ENCODE data around the gene LCN15. TPM values are rescaled to one million over a fixed set of nuclear protein-coding genes. Genes with fewer than 3 reads are reported as not detected.

LCN15 gene
- total and polyA plus RNA-seq, 2 of the 13 experiments (the other 11 are each of a cell fraction or from before 2014, with no cell fraction given), result 1.3 to 53.7 TPM

DNA sequence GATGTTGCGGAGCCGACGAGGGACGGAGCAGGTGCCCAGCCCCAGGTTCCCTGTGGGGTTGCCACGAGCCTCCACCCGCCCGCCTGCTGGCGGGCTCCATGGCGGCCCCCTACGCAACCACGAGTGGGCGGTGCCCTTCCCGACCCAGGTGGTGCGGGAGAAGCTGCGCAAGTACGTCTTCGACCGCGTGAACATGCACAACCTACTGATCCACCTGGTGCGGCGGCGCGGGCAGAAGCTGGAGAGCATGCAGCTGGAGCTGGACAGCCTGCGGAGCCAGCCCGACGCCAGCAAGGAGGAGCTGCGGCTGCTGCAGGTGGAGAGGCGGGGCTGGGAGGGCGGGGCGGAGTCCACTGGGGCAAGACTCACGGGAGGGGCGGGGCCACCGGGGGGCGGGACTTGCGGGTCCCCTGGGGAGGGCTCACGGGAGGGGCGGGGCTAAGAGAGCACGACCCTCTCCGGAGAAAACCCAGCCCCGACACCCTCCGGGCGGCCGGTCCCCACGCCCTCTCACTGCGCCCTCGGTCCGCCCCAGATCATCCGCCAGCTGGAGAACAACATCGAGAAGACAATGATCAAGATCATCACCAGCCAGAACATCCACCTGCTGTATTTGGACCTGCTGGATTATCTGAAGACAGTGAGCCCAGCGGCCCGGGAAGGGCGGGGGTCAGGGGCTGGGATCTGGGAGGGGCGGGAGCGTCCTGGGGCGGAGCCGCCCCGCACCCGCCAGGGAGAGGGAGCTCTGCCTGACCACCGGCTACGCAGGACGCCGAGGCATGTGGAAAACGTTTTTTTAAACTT is 35.7 kb upstream of the LCN15 start (continued):
- TF ChIP-seq ZNF124 (CRISPR knock-in tag; IDR thresholded peaks at IDR 0.05), result no peak
- no peak for TF ChIP-seq NONO (IDR thresholded peaks at IDR 0.05)
- TF ChIP-seq NONO (CRISPR knock-in tag; conservative IDR thresholded peaks at IDR 0.05), result no peak; the same call in 1 of the 2 replicates
- 0 out of 2 replicates have a peak, but pooled peaks have one; percentile 6 for TF ChIP-seq ZNF281 (CRISPR knock-in tag; IDR thresholded peaks at IDR 0.05; ENCODE audit: borderline replicate concordance)
- no peak for TF ChIP-seq ARNTL (CRISPR knock-in tag; IDR thresholded peaks at IDR 0.05)
- no peak for TF ChIP-seq SRF (IDR thresholded peaks at IDR 0.05; ENCODE audit: low read depth, low read length)
- 0 out of 2 replicates have a peak, but pooled peaks have one; percentile 33 for TF ChIP-seq ZNF232 (CRISPR knock-in tag; IDR thresholded peaks at IDR 0.05; ENCODE audit: borderline replicate concordance)
- TF ChIP-seq NCOA5 (CRISPR knock-in tag; IDR thresholded peaks at IDR 0.05), result no peak
- TF ChIP-seq HMG20A (CRISPR knock-in tag; IDR thresholded peaks at IDR 0.05; ENCODE audit: borderline replicate concordance), result no peak
- no peak for TF ChIP-seq GTF2F1 (IDR thresholded peaks at IDR 0.05; ENCODE audit: low read length)
- TF ChIP-seq, protein P1, sequence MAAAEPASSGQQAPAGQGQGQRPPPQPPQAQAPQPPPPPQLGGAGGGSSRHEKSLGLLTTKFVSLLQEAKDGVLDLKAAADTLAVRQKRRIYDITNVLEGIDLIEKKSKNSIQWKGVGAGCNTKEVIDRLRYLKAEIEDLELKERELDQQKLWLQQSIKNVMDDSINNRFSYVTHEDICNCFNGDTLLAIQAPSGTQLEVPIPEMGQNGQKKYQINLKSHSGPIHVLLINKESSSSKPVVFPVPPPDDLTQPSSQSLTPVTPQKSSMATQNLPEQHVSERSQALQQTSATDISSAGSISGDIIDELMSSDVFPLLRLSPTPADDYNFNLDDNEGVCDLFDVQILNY (CRISPR knock-in tag; conservative IDR thresholded peaks at IDR 0.05), result 0 out of 2 replicates have a peak, but pooled peaks have one; percentile 54
- TF ChIP-seq AHR (CRISPR knock-in tag; IDR thresholded peaks at IDR 0.05), result no peak
- TF ChIP-seq ZNF674 (CRISPR knock-in tag; IDR thresholded peaks at IDR 0.05; ENCODE audit: low read depth), result 0 out of 2 replicates have a peak, but pooled peaks have one; percentile 31
- TF ChIP-seq DNMT3B (CRISPR knock-in tag; conservative IDR thresholded peaks at IDR 0.05), result no peak
- no peak for TF ChIP-seq RCOR2 (CRISPR knock-in tag; IDR thresholded peaks at IDR 0.05)
- TF ChIP-seq TAF15 (IDR thresholded peaks at IDR 0.05; ENCODE audit: low read depth, low read length, poor library complexity, severe bottlenecking), result peak; percentile 75
- peak; percentile 95; the same call in 1 of the 2 replicates for TF ChIP-seq ZNF709 (CRISPR knock-in tag; IDR thresholded peaks at IDR 0.05)
- no peak for TF ChIP-seq ZNF530 (CRISPR knock-in tag; IDR thresholded peaks at IDR 0.05; ENCODE audit: low read depth)
- no peak for TF ChIP-seq CBX2 (IDR thresholded peaks at IDR 0.05; ENCODE audit: low read depth, low read length)
- TF ChIP-seq CBX2 (CRISPR knock-in tag; IDR thresholded peaks at IDR 0.05; ENCODE audit: low read depth), result no peak
- peak; percentile 61; the same call in 1 of the 2 replicates for TF ChIP-seq TFDP2 (CRISPR knock-in tag; IDR thresholded peaks at IDR 0.05)
- TF ChIP-seq MED8 (CRISPR knock-in tag; IDR thresholded peaks at IDR 0.05; ENCODE audit: insufficient replicate concordance), result no peak
- peak; percentile 61 for TF ChIP-seq SALL1 (CRISPR knock-in tag; IDR thresholded peaks at IDR 0.05)
- 0 out of 2 replicates have a peak, but pooled peaks have one; percentile 12 for TF ChIP-seq ZNF761 (CRISPR knock-in tag; conservative IDR thresholded peaks at IDR 0.05)
- TF ChIP-seq, protein P2, sequence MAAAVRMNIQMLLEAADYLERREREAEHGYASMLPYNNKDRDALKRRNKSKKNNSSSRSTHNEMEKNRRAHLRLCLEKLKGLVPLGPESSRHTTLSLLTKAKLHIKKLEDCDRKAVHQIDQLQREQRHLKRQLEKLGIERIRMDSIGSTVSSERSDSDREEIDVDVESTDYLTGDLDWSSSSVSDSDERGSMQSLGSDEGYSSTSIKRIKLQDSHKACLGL (CRISPR knock-in tag; IDR thresholded peaks at IDR 0.05), result 0 out of 2 replicates have a peak, but pooled peaks have one; percentile 20
- no peak for TF ChIP-seq HNRNPUL1 (IDR thresholded peaks at IDR 0.05; ENCODE audit: low read depth, low read length)
- TF ChIP-seq ATM (IDR thresholded peaks at IDR 0.05; ENCODE audit: borderline replicate concordance), result no peak
